Activated gamma-delta T cell treated with Interleukin-2 at 50 U/mL for 16 hours (primary cell): ENCODE results near the gene CYP2R1.
"Not testable (repeated sequence)": the region's sequence is repeated elsewhere in the genome, so short reads cannot be mapped to it uniquely, and the experiment has no call there.

Experiments used
- DNase-seq: peaks from one replicate; pipeline ENCODE4 v3.0.0-alpha.2; 2020

Gene CYP2R1

GRCh38 chr11:14891143-14892035 lies 642 bp downstream of the CYP2R1 start:
- DNase-seq: peak; percentile 80

GRCh38 chr11:14886513-14886912 lies 5.5 kb downstream of the CYP2R1 start:
- no peak for DNase-seq

GRCh38 chr11:14884667-14885273 lies 7.3 kb downstream of the CYP2R1 start:
- DNase-seq: no peak

- not testable (repeated sequence) for DNase-seq
Measured at GRCh38 chr11:14883683-14884082, 8.3 kb downstream of the CYP2R1 start.

- no peak for DNase-seq
Measured at GRCh38 chr11:14882196-14882595, 9.8 kb downstream of the CYP2R1 start.

GRCh38 chr11:14881576-14882193 lies 10.3 kb downstream of the CYP2R1 start:
- no peak for DNase-seq

- no peak for DNase-seq
Measured at GRCh38 chr11:14875163-14875562, 16.9 kb downstream of the CYP2R1 start.

- no peak for DNase-seq
Measured at GRCh38 chr11:14873632-14874031, 18.4 kb downstream of the CYP2R1 start.

GRCh38 chr11:14872032-14872431 lies 20.0 kb downstream of the CYP2R1 start:
- DNase-seq: no peak

- not testable (repeated sequence) for DNase-seq
Measured at GRCh38 chr11:14863775-14864174, 28.3 kb downstream of the CYP2R1 start.

- DNase-seq: no peak
Measured at GRCh38 chr11:14861680-14862079, 30.4 kb downstream of the CYP2R1 start.

- DNase-seq: no peak
Measured at GRCh38 chr11:14860511-14860910, 31.5 kb downstream of the CYP2R1 start.

GRCh38 chr11:14858404-14858803 lies 33.6 kb downstream of the CYP2R1 start:
- no peak for DNase-seq

GRCh38 chr11:14857621-14858020 lies 34.4 kb downstream of the CYP2R1 start:
- DNase-seq: no peak

- no peak for DNase-seq
Measured at GRCh38 chr11:14855890-14856289, 36.1 kb downstream of the CYP2R1 start.

- DNase-seq: no peak
Measured at GRCh38 chr11:14854057-14854456, 38.0 kb downstream of the CYP2R1 start.

- DNase-seq: no peak
Measured at GRCh38 chr11:14852571-14853177, 39.4 kb downstream of the CYP2R1 start.

GRCh38 chr11:14842002-14842401 lies 50.0 kb downstream of the CYP2R1 start:
- no peak for DNase-seq

GRCh38 chr11:14835496-14836492 lies 56.2 kb downstream of the CYP2R1 start:
- DNase-seq: no peak
